HepG2 (cell line): Measurements from ENCODE around the gene CCDC106. TPM values are rescaled to one million over a fixed set of nuclear protein-coding genes. Genes with fewer than 3 reads are reported as not detected.

Experiments used
- CREM ChIP-seq, 2 experiments: sonication (generic) in 1 of 2; formaldehyde crosslinking in 1 of 2; IDR thresholded peaks; 2 replicates each; pipeline versions ENCODE4 v1.4.0 to v1.6.1; 2016 to 2020; ENCODE audit warnings: antibody characterized with exemption in 1 of 2, mild to moderate bottlenecking in 1 of 2, missing genetic modification reagents in 1 of 2
- EHMT2 ChIP-seq: fragments of 200-600 bp; sonication (generic); IDR thresholded peaks from 2 replicates; pipeline ENCODE4 v1.7.0; 2017; ENCODE audit warnings: antibody characterized with exemption, low read depth, low read length, borderline replicate concordance
- ISX ChIP-seq: sonication (generic); formaldehyde crosslinking; conservative IDR thresholded peaks from 2 replicates; pipeline ENCODE4 v1.5.0; 2020; ENCODE audit warnings: missing genetic modification reagents
- RARG ChIP-seq: sonication (generic); formaldehyde crosslinking; IDR thresholded peaks from 2 replicates; pipeline ENCODE4 v1.4.0; 2020; ENCODE audit warnings: low read depth, mild to moderate bottlenecking, missing genetic modification reagents
- SMC3 ChIP-seq: IDR thresholded peaks from 2 replicates; pipeline ENCODE4 v1.6.1; 2011; ENCODE audit warnings: low read length, improper control_type of control experiment
- SP1 ChIP-seq, 2 experiments: fragments of 450-650 bp in 1 of 2; sonication (generic) in 1 of 2; formaldehyde crosslinking in 1 of 2; IDR thresholded peaks; 2 replicates each; pipeline versions ENCODE4 v1.4.0 to v1.6.1; 2016 to 2020; ENCODE audit warnings: missing genetic modification reagents in 1 of 2
- TEAD3 ChIP-seq: optimal IDR thresholded peaks from 2 replicates; pipeline ENCODE3; 2016; ENCODE audit warnings: borderline replicate concordance
- ZNF143 ChIP-seq: sonication (generic); formaldehyde crosslinking; IDR thresholded peaks from 2 replicates; pipeline ENCODE4 v1.4.0; 2020; ENCODE audit warnings: missing genetic modification reagents
- ZNF552 ChIP-seq: sonication (generic); formaldehyde crosslinking; IDR thresholded peaks from 2 replicates; pipeline ENCODE4 v1.9.0; 2022; ENCODE audit warnings: missing genetic modification reagents, mild to moderate bottlenecking, borderline replicate concordance
- ZNF605 ChIP-seq: sonication (generic); formaldehyde crosslinking; IDR thresholded peaks from 2 replicates; pipeline ENCODE4 v1.8.0; 2022; ENCODE audit warnings: mild to moderate bottlenecking, missing genetic modification reagents
- ZNF644 ChIP-seq: IDR thresholded peaks from 2 replicates; pipeline ENCODE4 v1.6.1; 2016; ENCODE audit warnings: low read depth
- polyA plus RNA-seq, 8 experiments: library from polyadenylated mRNA; depleted of rRNA in 3 of 8; stranded (reverse) in 7 of 8; unstranded in 1 of 8; fragments of >200 nt; fragmentation: Illumina TruSeq in 4 of 8; extraction: Trizol in 4 of 8; gene quantifications; 2 replicates each; pipeline versions ENCODE4 v1.2.1 to v1.2.3, GENCODE V29; 2011 to 2016; ENCODE audit warnings: low read depth in 4 of 8, missing spikeins in 1 of 8, mixed read lengths in 1 of 8; ENCODE audit not compliant: insufficient read depth in 1 of 8
- total RNA-seq, 5 experiments: library from RNA; depleted of rRNA; stranded (reverse); fragments of >200 nt; fragmentation: Illumina TruSeq; extraction: Trizol; gene quantifications; 2 replicates each; pipeline ENCODE4 v1.2.3, GENCODE V29; 2016; ENCODE audit warnings: low read depth in 1 of 5
- TF ChIP-seq, protein P1 (sequence below): sonication (generic); formaldehyde crosslinking; IDR thresholded peaks from 2 replicates; pipeline ENCODE4 v1.4.0; 2020; ENCODE audit warnings: low read depth, mild to moderate bottlenecking, missing genetic modification reagents
- TF ChIP-seq, protein P2 (sequence below): sonication (generic); formaldehyde crosslinking; IDR thresholded peaks from 2 replicates; pipeline ENCODE4 v1.4.0; 2020; ENCODE audit warnings: mild to moderate bottlenecking, low read depth, missing genetic modification reagents
- TF ChIP-seq, protein P3 (sequence below): sonication (generic); formaldehyde crosslinking; IDR thresholded peaks from 2 replicates; pipeline ENCODE4 v1.9.0; 2021; ENCODE audit warnings: missing genetic modification reagents, borderline replicate concordance
- TF ChIP-seq, protein P4 (sequence below): sonication (generic); formaldehyde crosslinking; IDR thresholded peaks from 2 replicates; pipeline ENCODE4 v1.4.0; 2020; ENCODE audit warnings: missing genetic modification reagents
- TF ChIP-seq, protein P5 (sequence below): sonication (generic); formaldehyde crosslinking; conservative IDR thresholded peaks from 2 replicates; pipeline ENCODE4 v1.4.0; 2020; ENCODE audit warnings: mild to moderate bottlenecking, missing genetic modification reagents, moderate library complexity
- TF ChIP-seq, protein P6 (sequence below), 2 experiments: sonication (generic) in 1 of 2; formaldehyde crosslinking in 1 of 2; IDR thresholded peaks; 2 replicates each; pipeline versions ENCODE4 v1.4.0 to v1.6.1; 2018 to 2020; ENCODE audit warnings: missing genetic modification reagents in 2 of 2, borderline replicate concordance in 1 of 2, low read depth in 1 of 2, mild to moderate bottlenecking in 1 of 2, missing biosample characterization in 1 of 2

CCDC106 gene
- total and polyA plus RNA-seq, 2 of the 13 experiments (the other 11 are each of a cell fraction or from before 2014, with no cell fraction given): 4.7 to 8.8 TPM

DNA sequence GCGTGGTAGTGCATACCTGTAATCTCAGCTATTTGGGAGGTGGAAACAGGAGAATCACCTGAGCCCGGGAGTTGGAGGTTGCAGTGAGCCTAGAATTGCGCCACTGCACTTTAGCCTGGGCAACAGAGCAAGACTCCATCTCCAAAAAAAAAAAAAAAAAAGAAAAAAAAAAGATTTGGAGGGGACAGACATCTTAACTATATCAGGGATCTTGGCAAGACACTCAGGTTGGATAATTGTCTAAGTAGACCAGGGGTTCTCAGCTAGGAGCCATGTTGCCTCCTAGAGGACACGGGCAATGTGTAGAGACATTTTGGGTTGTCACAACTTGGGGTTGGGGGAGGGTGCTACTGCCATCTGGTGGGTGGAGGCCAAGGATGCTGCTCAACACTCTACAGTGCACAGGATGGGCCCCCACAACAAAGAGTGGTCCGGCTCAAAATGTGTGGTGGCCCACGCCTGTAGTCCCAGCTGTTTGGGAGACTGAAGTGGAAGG is 9.1 kb upstream of the CCDC106 start (continued):
- TF ChIP-seq, protein P1, sequence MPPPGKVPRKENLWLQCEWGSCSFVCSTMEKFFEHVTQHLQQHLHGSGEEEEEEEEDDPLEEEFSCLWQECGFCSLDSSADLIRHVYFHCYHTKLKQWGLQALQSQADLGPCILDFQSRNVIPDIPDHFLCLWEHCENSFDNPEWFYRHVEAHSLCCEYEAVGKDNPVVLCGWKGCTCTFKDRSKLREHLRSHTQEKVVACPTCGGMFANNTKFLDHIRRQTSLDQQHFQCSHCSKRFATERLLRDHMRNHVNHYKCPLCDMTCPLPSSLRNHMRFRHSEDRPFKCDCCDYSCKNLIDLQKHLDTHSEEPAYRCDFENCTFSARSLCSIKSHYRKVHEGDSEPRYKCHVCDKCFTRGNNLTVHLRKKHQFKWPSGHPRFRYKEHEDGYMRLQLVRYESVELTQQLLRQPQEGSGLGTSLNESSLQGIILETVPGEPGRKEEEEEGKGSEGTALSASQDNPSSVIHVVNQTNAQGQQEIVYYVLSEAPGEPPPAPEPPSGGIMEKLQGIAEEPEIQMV (CRISPR knock-in tag): no peak
- TF ChIP-seq ZNF143 (CRISPR knock-in tag): no peak
- TF ChIP-seq, protein P2, sequence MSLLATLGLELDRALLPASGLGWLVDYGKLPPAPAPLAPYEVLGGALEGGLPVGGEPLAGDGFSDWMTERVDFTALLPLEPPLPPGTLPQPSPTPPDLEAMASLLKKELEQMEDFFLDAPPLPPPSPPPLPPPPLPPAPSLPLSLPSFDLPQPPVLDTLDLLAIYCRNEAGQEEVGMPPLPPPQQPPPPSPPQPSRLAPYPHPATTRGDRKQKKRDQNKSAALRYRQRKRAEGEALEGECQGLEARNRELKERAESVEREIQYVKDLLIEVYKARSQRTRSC (CRISPR knock-in tag): no peak
- TF ChIP-seq, protein P3, sequence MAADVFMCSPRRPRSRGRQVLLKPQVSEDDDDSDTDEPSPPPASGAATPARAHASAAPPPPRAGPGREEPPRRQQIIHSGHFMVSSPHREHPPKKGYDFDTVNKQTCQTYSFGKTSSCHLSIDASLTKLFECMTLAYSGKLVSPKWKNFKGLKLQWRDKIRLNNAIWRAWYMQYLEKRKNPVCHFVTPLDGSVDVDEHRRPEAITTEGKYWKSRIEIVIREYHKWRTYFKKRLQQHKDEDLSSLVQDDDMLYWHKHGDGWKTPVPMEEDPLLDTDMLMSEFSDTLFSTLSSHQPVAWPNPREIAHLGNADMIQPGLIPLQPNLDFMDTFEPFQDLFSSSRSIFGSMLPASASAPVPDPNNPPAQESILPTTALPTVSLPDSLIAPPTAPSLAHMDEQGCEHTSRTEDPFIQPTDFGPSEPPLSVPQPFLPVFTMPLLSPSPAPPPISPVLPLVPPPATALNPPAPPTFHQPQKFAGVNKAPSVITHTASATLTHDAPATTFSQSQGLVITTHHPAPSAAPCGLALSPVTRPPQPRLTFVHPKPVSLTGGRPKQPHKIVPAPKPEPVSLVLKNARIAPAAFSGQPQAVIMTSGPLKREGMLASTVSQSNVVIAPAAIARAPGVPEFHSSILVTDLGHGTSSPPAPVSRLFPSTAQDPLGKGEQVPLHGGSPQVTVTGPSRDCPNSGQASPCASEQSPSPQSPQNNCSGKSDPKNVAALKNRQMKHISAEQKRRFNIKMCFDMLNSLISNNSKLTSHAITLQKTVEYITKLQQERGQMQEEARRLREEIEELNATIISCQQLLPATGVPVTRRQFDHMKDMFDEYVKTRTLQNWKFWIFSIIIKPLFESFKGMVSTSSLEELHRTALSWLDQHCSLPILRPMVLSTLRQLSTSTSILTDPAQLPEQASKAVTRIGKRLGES (CRISPR knock-in tag): no peak
- TF ChIP-seq, protein P4, sequence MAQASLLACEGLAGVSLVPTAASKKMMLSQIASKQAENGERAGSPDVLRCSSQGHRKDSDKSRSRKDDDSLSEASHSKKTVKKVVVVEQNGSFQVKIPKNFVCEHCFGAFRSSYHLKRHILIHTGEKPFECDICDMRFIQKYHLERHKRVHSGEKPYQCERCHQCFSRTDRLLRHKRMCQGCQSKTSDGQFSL (CRISPR knock-in tag): no peak
- no peak for TF ChIP-seq CREM (IDR thresholded peaks at IDR 0.05)
- TF ChIP-seq CREM (CRISPR knock-in tag; IDR thresholded peaks at IDR 0.05): no peak
- peak; percentile 28; the same call in 1 of the 2 replicates for TF ChIP-seq SMC3
- no peak for TF ChIP-seq RARG (CRISPR knock-in tag)
- 0 out of 2 replicates have a peak, but pooled peaks have one; percentile 33 for TF ChIP-seq EHMT2
- TF ChIP-seq TEAD3 (CRISPR knock-in tag): peak; percentile 18
- no peak for TF ChIP-seq SP1 (IDR thresholded peaks at IDR 0.05)
- 0 out of 2 replicates have a peak, but pooled peaks have one; percentile 10 for TF ChIP-seq SP1 (CRISPR knock-in tag; IDR thresholded peaks at IDR 0.05)
- TF ChIP-seq ZNF644 (CRISPR knock-in tag): 0 out of 2 replicates have a peak, but pooled peaks have one; percentile 57
- no peak for TF ChIP-seq ZNF552 (CRISPR knock-in tag)
- TF ChIP-seq ZNF605 (CRISPR knock-in tag): no peak
- TF ChIP-seq, protein P5, sequence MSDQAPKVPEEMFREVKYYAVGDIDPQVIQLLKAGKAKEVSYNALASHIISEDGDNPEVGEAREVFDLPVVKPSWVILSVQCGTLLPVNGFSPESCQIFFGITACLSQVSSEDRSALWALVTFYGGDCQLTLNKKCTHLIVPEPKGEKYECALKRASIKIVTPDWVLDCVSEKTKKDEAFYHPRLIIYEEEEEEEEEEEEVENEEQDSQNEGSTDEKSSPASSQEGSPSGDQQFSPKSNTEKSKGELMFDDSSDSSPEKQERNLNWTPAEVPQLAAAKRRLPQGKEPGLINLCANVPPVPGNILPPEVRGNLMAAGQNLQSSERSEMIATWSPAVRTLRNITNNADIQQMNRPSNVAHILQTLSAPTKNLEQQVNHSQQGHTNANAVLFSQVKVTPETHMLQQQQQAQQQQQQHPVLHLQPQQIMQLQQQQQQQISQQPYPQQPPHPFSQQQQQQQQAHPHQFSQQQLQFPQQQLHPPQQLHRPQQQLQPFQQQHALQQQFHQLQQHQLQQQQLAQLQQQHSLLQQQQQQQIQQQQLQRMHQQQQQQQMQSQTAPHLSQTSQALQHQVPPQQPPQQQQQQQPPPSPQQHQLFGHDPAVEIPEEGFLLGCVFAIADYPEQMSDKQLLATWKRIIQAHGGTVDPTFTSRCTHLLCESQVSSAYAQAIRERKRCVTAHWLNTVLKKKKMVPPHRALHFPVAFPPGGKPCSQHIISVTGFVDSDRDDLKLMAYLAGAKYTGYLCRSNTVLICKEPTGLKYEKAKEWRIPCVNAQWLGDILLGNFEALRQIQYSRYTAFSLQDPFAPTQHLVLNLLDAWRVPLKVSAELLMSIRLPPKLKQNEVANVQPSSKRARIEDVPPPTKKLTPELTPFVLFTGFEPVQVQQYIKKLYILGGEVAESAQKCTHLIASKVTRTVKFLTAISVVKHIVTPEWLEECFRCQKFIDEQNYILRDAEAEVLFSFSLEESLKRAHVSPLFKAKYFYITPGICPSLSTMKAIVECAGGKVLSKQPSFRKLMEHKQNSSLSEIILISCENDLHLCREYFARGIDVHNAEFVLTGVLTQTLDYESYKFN (CRISPR knock-in tag): no peak
- TF ChIP-seq ISX (CRISPR knock-in tag): no peak
- TF ChIP-seq, protein P6, sequence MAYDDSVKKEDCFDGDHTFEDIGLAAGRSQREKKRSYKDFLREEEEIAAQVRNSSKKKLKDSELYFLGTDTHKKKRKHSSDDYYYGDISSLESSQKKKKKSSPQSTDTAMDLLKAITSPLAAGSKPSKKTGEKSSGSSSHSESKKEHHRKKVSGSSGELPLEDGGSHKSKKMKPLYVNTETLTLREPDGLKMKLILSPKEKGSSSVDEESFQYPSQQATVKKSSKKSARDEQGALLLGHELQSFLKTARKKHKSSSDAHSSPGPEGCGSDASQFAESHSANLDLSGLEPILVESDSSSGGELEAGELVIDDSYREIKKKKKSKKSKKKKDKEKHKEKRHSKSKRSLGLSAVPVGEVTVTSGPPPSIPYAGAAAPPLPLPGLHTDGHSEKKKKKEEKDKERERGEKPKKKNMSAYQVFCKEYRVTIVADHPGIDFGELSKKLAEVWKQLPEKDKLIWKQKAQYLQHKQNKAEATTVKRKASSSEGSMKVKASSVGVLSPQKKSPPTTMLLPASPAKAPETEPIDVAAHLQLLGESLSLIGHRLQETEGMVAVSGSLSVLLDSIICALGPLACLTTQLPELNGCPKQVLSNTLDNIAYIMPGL (CRISPR knock-in tag; IDR thresholded peaks at IDR 0.05; ENCODE audit: borderline replicate concordance in 1 of 2, low read depth in 1 of 2): peak; percentile 51 to 59; a peak in 1 of 4 replicates
